ENCODE results near the gene FAM13A. TPM values are rescaled to one million over a fixed set of nuclear protein-coding genes. Genes with fewer than 3 reads are reported as not detected.

Gene FAM13A
- total and polyA plus RNA-seq, 2 experiments from 2014 or later, result 5.3 to 6.6 TPM

DNA sequence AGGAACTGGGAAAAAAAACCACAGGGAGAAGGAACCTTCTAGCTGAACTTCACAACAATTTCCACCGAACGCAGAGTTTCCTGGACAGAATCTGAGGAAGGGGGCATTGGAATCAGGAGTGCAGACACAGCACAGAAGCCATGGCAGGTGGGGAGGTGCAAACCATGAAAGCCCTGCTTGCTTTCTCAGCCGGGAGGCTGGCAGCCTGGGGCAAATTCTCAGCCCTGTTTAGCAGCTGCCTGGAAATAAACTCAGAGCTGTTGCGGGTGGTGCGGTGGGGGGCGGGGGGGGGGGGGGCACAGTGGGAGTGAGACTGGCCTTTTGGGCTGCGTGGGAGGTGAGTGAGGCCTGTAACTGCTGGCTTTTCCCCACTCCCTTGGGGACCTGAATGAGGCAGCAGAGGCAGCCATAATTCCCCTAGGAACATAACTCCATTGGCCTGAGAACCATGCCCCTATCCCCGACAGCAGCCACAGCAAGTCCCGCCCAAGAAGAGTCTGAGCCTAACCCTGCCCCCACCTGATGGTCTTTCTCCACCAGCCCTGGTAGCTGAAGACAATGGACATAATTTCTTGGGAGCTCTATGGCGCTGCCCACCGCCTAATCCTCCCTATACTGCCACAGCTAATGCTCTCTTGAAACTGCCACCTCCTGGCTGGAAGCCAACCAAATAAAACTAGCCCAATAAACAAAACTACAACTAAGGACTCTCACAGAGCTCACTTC, 176.3 kb downstream of the FAM13A start:
- no peaks in the 10 kb centered on the region for H3K4me1 ChIP-seq (ENCODE audit: insufficient read depth)
- no peaks in the 10 kb centered on the region for H3K9me3 ChIP-seq (ENCODE audit: low read depth)
- no peak overlapping the region for H3K4me2 ChIP-seq (ENCODE audit: unreplicated experiment)
- no peak for DNase-seq
- no peaks in the 10 kb centered on the region for H3F3A ChIP-seq (ENCODE audit: insufficient read depth)
- TF ChIP-seq EZH2phosphoT487 (IDR thresholded peaks at IDR 0.05; ENCODE audit: insufficient read depth, low read depth) (no peak), EZH2 (IDR thresholded peaks at IDR 0.05; ENCODE audit: insufficient read depth, poor library complexity, severe bottlenecking) (no peak)
- no peaks in the 10 kb centered on the region for H3K27me3 ChIP-seq (replicated peaks; ENCODE audit: insufficient read depth)
- H3K4me3 ChIP-seq, result no peak overlapping the region
- no peaks in the 10 kb centered on the region for H3K36me3 ChIP-seq (ENCODE audit: low read depth)
- H3K9ac ChIP-seq, result no peak overlapping the region
- H3K9me2 ChIP-seq (ENCODE audit: insufficient read depth), result no peaks in the 10 kb centered on the region
- WGBS, 2 experiments (ENCODE audit: low coverage in 1 of 2, low lambda C conversion rate in 2 of 2, missing lambda C conversion rate in 2 of 2), result 76 to 78% methylated on average over 8 to 11 of the region's 11 CpGs
- no peak overlapping the region for H2AFZ ChIP-seq
- no peaks in the 10 kb centered on the region for H4K20me1 ChIP-seq (ENCODE audit: insufficient read depth)
- in situ Hi-C loops (cut with MboI), result no loop called here
- no peaks in the 10 kb centered on the region for H3K79me2 ChIP-seq (ENCODE audit: insufficient read depth)
- no peak overlapping the region for H3K27ac ChIP-seq

GRCh38 chr4:88879991-88880390, 177.0 kb downstream of the FAM13A start:
- H3K9me2 ChIP-seq (ENCODE audit: insufficient read depth), result no peaks in the 10 kb centered on the region
- no peaks in the 10 kb centered on the region for H3F3A ChIP-seq (ENCODE audit: insufficient read depth)
- 87 to 91% methylated on average over 4 of the region's 4 CpGs for WGBS, 2 experiments (ENCODE audit: low coverage in 1 of 2, low lambda C conversion rate in 2 of 2, missing lambda C conversion rate in 2 of 2)
- H2AFZ ChIP-seq, result no peak overlapping the region
- no peak overlapping the region for H3K9ac ChIP-seq
- no peaks in the 10 kb centered on the region for H3K27me3 ChIP-seq (replicated peaks; ENCODE audit: insufficient read depth)
- in situ Hi-C loops (cut with MboI), result no loop called here
- DNase-seq, result no peak
- no peaks in the 10 kb centered on the region for H3K9me3 ChIP-seq (ENCODE audit: low read depth)
- H3K4me2 ChIP-seq (ENCODE audit: unreplicated experiment), result no peak overlapping the region
- no peaks in the 10 kb centered on the region for H3K4me1 ChIP-seq (ENCODE audit: insufficient read depth)
- no peak overlapping the region for H3K4me3 ChIP-seq
- no peaks in the 10 kb centered on the region for H3K36me3 ChIP-seq (ENCODE audit: low read depth)
- no peak overlapping the region for H3K27ac ChIP-seq
- H3K79me2 ChIP-seq (ENCODE audit: insufficient read depth), result no peaks in the 10 kb centered on the region
- H4K20me1 ChIP-seq (ENCODE audit: insufficient read depth), result no peaks in the 10 kb centered on the region
- TF ChIP-seq EZH2phosphoT487 (IDR thresholded peaks at IDR 0.05; ENCODE audit: insufficient read depth, low read depth) (no peak), EZH2 (IDR thresholded peaks at IDR 0.05; ENCODE audit: insufficient read depth, poor library complexity, severe bottlenecking) (no peak)

DNA sequence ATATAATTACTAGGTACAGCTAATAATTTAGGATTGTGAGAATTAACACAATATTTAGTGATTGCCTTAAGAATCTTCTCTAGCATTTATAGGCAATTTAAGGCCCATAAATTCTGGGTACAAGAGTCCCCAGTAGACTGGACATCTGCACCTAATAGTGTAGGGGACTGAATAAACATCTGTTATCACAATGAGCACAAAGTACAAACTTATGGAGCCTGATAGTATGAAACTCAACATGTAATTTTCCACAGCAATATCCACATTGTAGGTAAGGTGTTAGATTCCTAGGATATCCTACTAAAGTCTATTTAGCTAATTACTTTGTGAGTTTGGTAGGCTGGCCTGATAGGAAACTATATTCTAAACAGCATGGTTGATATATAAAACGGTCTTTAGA, 178.3 kb downstream of the FAM13A start:
- TF ChIP-seq EZH2 (IDR thresholded peaks at IDR 0.05; ENCODE audit: insufficient read depth, poor library complexity, severe bottlenecking) (no peak), EZH2phosphoT487 (IDR thresholded peaks at IDR 0.05; ENCODE audit: insufficient read depth, low read depth) (no peak)
- no peak for DNase-seq
- H3K9me2 ChIP-seq (ENCODE audit: insufficient read depth), result no peaks in the 10 kb centered on the region
- no peaks in the 10 kb centered on the region for H4K20me1 ChIP-seq (ENCODE audit: insufficient read depth)
- H2AFZ ChIP-seq, result no peak overlapping the region
- WGBS, 2 experiments (ENCODE audit: low coverage in 1 of 2, low lambda C conversion rate in 2 of 2, missing lambda C conversion rate in 2 of 2), result 84 to 87% methylated on average over 1 of the region's 1 CpG
- H3K27me3 ChIP-seq (replicated peaks; ENCODE audit: insufficient read depth), result no peaks in the 10 kb centered on the region
- in situ Hi-C loops (cut with MboI), result no loop called here
- H3K4me2 ChIP-seq (ENCODE audit: unreplicated experiment), result no peak overlapping the region
- no peak overlapping the region for H3K9ac ChIP-seq
- H3K4me1 ChIP-seq (ENCODE audit: insufficient read depth), result no peaks in the 10 kb centered on the region
- no peaks in the 10 kb centered on the region for H3K79me2 ChIP-seq (ENCODE audit: insufficient read depth)
- H3F3A ChIP-seq (ENCODE audit: insufficient read depth), result no peaks in the 10 kb centered on the region
- H3K9me3 ChIP-seq (ENCODE audit: low read depth), result no peaks in the 10 kb centered on the region
- no peak overlapping the region for H3K27ac ChIP-seq
- no peak overlapping the region for H3K4me3 ChIP-seq
- H3K36me3 ChIP-seq (ENCODE audit: low read depth), result no peaks in the 10 kb centered on the region

- H3F3A ChIP-seq (ENCODE audit: insufficient read depth), result no peaks in the 10 kb centered on the region
- H3K79me2 ChIP-seq (ENCODE audit: insufficient read depth), result no peaks in the 10 kb centered on the region
- no peaks in the 10 kb centered on the region for H3K27me3 ChIP-seq (replicated peaks; ENCODE audit: insufficient read depth)
- no peak overlapping the region for H3K27ac ChIP-seq
- H2AFZ ChIP-seq, result no peak overlapping the region
- WGBS, 2 experiments (ENCODE audit: low coverage in 1 of 2, low lambda C conversion rate in 2 of 2, missing lambda C conversion rate in 2 of 2), result 88 to 95% methylated on average over 5 to 9 of the region's 9 CpGs
- H3K9me3 ChIP-seq (ENCODE audit: low read depth), result no peaks in the 10 kb centered on the region
- no peak overlapping the region for H3K4me3 ChIP-seq
- H4K20me1 ChIP-seq (ENCODE audit: insufficient read depth), result no peaks in the 10 kb centered on the region
- no peak for DNase-seq
- in situ Hi-C loops (cut with MboI), result no loop called here
- TF ChIP-seq EZH2phosphoT487 (IDR thresholded peaks at IDR 0.05; ENCODE audit: insufficient read depth, low read depth) (no peak), EZH2 (IDR thresholded peaks at IDR 0.05; ENCODE audit: insufficient read depth, poor library complexity, severe bottlenecking) (no peak)
- peaks cover 10% of the 10 kb centered on the region for H3K4me1 ChIP-seq (ENCODE audit: insufficient read depth)
- no peak overlapping the region for H3K4me2 ChIP-seq (ENCODE audit: unreplicated experiment)
- H3K9ac ChIP-seq, result no peak overlapping the region
- H3K9me2 ChIP-seq (ENCODE audit: insufficient read depth), result no peaks in the 10 kb centered on the region
- no peaks in the 10 kb centered on the region for H3K36me3 ChIP-seq (ENCODE audit: low read depth)
Observed at GRCh38 chr4:88870428-88870827, 186.6 kb downstream of the FAM13A start.
